NCI-H2196 (cell line): ENCODE data around the gene PTBP1.
"Not testable (repeated sequence)": the region's sequence is repeated elsewhere in the genome, so short reads cannot be mapped to it uniquely, and the experiment has no call there.

ENCODE experiments used
- DNase-seq: peaks from one replicate; lab custom pipeline; 2025; ENCODE audit not compliant: unreplicated experiment; lab: John Stamatoyannopoulos, UW

Gene PTBP1

GRCh38 chr19:824885-825284, 27.6 kb downstream of the PTBP1 start:
- no peak for DNase-seq

GRCh38 chr19:825897-826644, 28.8 kb downstream of the PTBP1 start:
- no peak for DNase-seq

DNA sequence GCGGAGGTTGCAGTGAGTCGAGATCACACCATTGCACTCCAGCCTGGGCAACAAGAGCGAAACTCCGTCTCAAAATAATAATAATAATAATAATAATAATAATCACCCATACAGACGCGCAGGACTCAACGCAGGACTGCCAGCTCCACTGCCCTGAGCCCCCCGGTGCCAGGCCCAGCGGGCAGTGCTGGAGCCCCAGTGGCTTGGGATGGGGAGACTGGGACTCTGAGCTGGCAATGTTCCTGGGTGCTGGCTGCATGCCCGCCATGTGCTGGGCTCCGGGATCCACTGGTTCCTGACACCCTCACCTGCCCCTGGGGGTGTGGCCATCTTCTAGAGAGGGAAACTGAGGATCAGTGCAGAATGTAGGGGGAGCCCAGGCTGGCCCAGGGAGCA, 30.1 kb downstream of the PTBP1 start:
- DNase-seq, result no peak

DNA sequence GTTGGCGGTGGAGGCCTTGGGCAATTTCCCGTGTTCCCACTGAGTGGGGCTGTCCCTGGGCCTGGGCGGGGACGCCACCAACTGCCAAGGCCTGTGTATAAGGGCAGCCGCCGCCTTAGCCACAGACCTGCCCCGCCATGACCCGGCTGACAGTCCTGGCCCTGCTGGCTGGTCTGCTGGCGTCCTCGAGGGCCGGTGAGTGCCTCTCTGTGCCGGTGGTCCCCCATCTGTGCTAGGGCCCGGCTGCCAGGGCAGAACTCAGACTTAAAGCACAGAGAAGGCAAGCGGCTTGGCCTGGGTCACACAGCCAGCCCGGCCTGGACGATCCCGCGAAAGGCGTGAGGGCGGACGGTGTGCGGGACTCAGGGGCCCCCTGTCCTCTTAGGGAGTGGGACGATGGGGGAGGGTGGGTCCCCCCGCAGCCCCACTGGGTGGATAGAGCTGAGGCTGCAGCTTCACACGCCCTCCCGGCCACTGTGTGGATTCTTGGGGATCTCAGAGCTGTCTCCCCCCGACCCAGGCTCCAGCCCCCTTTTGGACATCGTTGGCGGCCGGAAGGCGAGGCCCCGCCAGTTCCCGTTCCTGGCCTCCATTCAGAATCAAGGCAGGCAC, 30.6 kb downstream of the PTBP1 start, which contains the start of gene AZU1:
Gene AZU1 (plus strand): TSS at position 128 of the 612 bp plus-strand sequence. CDS start 10 bp downstream, at position 138.
- DNase-seq, result no peak

DNA sequence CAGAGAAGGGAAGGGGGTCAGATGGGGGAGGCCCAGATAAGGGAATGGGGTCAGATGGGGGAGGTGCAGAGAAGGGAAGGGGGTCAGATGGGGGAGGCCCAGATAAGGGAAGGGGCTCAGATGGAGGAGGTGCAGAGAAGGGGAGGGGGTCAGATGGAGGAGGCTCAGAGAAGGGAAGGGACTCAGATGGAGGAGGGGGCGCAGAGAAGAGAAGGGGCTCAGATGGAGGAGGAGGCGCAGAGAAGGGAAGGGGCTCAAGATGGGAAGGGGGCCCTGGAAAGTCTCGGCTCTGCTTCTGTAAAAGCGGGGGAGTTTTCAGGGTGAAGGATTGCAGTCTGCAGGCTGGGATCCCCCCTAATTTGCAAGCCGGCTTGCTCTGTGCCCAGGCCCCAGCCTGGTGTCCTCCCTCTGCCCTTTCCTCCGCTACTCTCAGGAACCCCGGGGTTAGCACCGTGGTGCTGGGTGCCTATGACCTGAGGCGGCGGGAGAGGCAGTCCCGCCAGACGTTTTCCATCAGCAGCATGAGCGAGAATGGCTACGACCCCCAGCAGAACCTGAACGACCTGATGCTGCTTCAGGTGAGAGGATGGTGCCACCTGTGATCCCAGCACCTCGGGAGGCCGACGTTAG, 32.0 kb downstream of the PTBP1 start:
- DNase-seq, result no peak

- no peak for DNase-seq
These were observed 34.4 kb downstream of the PTBP1 start for GRCh38 chr19:831407-832369.

DNA sequence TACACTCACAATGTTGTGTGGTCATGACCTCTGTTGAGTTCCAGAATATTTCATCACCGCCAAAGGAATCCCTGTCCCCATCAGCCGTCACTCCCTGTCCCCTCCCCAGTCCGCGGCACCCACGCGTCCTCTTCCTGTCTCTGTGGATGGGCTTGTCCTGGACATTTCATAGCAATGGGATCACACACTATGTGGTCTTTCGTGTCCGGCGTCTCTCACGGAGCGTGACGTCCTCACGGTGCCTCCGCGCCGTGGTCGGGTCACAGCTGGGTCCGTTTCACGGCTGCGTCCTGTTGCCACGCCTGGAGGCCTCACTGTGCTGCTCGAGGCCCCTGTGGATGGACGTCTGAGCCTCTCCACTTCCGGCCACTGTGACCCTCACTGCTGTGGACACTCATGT, 37.0 kb downstream of the PTBP1 start:
- no peak for DNase-seq

DNA sequence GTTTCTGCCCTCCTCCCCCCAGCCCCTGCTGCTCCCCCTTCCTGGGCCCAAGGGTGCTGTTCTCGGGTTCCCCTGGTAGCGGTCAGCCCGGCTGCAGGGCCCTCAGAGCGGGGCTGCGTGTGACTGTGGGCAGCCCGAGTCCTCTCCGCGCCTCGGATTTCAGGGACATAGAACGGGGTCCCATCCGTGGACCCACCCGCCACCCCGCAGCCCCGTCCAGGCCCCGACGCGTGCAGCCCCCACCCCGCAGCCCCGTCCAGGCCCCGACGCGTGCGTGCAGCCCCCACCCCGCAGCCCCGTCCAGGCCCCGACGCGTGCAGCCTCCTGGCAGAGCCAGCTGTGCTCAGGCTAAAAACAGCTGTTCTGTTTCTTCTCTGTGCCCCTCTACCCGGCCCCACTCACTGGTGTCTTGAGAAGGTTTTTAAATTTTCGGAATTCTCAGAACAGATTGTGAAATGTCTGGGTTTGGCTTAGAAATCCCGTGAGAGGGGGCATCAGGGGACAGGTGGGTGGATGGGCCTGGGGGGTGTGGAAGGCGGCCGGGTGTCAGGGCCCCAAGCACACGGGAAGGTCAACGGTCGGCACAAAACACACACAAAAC, 38.1 kb downstream of the PTBP1 start:
- no peak for DNase-seq

- DNase-seq, result no peak
These were observed 43.4 kb downstream of the PTBP1 start, which contains the start of gene PRTN3 for GRCh38 chr19:840519-841206. TSS of gene PRTN3 (plus strand) at chr19:840999. CDS start at chr19:841009, 10 bp downstream.

DNA sequence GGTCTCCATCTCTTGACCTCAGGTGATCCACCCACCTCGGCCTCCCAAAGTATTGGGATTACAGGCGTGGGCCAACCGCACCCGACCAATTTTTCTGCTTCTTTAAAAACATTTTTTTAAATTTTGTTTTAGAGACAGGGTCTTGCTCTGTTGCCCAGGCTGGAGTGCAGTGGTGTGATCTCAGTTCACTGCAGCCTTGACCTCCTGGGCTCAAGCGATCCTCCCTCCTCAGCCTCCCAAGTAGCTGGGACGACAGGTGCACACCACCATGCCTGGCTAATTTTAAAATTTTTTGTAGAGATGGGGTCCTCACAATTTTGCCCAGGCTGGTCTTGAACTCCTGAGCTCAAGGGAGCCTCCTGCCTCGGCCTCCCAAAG, 45.5 kb downstream of the PTBP1 start:
- DNase-seq, result not testable (repeated sequence)

GRCh38 chr19:843180-843835, 46.1 kb downstream of the PTBP1 start:
- peak; percentile 29 for DNase-seq

GRCh38 chr19:843836-844545, 46.7 kb downstream of the PTBP1 start:
- DNase-seq, result no peak

DNA sequence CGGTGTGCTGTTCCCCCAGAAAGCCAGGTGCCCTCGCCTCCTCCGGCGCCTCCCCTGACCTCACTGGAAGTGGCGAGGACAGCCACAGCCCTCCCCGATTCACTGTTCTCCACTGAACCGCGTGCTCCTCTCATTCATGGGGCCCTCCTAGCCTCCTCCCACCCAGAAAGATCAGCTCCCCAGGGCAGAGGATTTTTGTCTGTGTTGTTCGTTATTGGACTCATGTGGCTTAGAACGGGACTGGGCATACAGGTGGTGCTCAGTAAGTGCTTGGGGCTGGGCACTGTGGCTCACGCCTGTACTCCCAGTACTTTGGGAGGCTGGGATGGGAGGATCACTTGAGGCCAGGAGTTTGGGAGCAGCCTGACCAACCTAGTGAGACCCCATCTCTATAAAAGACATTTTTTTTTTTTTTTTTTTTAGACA, 47.3 kb downstream of the PTBP1 start:
- peak; percentile 28 for DNase-seq

GRCh38 chr19:845707-846521, 48.7 kb downstream of the PTBP1 start:
- DNase-seq, result no peak

GRCh38 chr19:848386-848921, 51.2 kb downstream of the PTBP1 start:
- DNase-seq, result no peak

- DNase-seq, result not testable (repeated sequence)
These were observed 51.9 kb downstream of the PTBP1 start for GRCh38 chr19:849195-849594.

- peak; percentile 90 for DNase-seq
These were observed 53.1 kb downstream of the PTBP1 start for GRCh38 chr19:850221-850978.
